Keratinocyte (primary cell): Measurements from ENCODE around the gene KDM1B. TPM values are rescaled to one million over a fixed set of nuclear protein-coding genes. Genes with fewer than 3 reads are reported as not detected.
"Not testable (repeated sequence)": the region's sequence is repeated elsewhere in the genome, so short reads cannot be mapped to it uniquely, and the experiment has no call there.

Experiments
- DNase-seq: peaks from one replicate; pipeline ENCODE4 v3.0.0-alpha.2; 2011; ENCODE audit warnings: low read depth, missing footprints, low spot score
- FAIRE-seq: peaks from 2 replicates; lab custom pipeline; 2011; peaks lifted over from hg19 to GRCh38; lab: Jason Lieb, UNC
- H2AFZ ChIP-seq: 2 replicates; pipeline ENCODE4 v1.6.0; 2012; ENCODE audit warnings: low read length, control low read depth, inconsistent platforms; ENCODE audit not compliant: control insufficient read depth
- H3K27ac ChIP-seq: 2 replicates; pipeline ENCODE4 v1.5.1; 2011; ENCODE audit warnings: low read length; ENCODE audit not compliant: control insufficient read depth, insufficient read depth
- H3K27me3 ChIP-seq: 3 replicates; pipeline ENCODE4 v1.6.0; 2011; ENCODE audit warnings: low read length; ENCODE audit not compliant: control insufficient read depth, insufficient read depth; ENCODE audit errors: extremely low read depth
- H3K36me3 ChIP-seq, 2 experiments: 2 replicates in 1 of 2; 3 replicates in 1 of 2; pipeline ENCODE4 v1.5.1; 2011; ENCODE audit warnings: low read length in 2 of 2, mild to moderate bottlenecking in 1 of 2; ENCODE audit not compliant: control insufficient read depth in 2 of 2, insufficient read depth in 2 of 2; ENCODE audit errors: extremely low read depth in 1 of 2
- H3K4me1 ChIP-seq: 3 replicates; pipeline ENCODE4 v1.5.1; 2011; ENCODE audit warnings: low read length; ENCODE audit not compliant: control insufficient read depth, insufficient read depth; ENCODE audit errors: extremely low read depth
- H3K4me2 ChIP-seq: 3 replicates; pipeline ENCODE4 v1.6.0; 2011; ENCODE audit warnings: low read depth, low read length; ENCODE audit not compliant: control insufficient read depth, insufficient read depth; ENCODE audit errors: extremely low read depth
- H3K4me3 ChIP-seq, 3 experiments: fragments of 200-600 bp in 1 of 3; sonication (generic) in 1 of 3; 2 replicates in 2 of 3; 3 replicates in 1 of 3; pipeline ENCODE4 v1.5.1; 2011 to 2016; ENCODE audit warnings: low read length in 3 of 3, mild to moderate bottlenecking in 3 of 3, control low read depth in 2 of 3, inconsistent platforms in 1 of 3, low read depth in 1 of 3, mixed read lengths in 1 of 3, mixed run types in 1 of 3, moderate library complexity in 1 of 3; ENCODE audit not compliant: control insufficient read depth in 2 of 3, insufficient read depth in 2 of 3; ENCODE audit errors: extremely low read depth in 1 of 3
- H3K79me2 ChIP-seq: 2 replicates; pipeline ENCODE4 v1.6.0; 2012; ENCODE audit warnings: low read length; ENCODE audit not compliant: control insufficient read depth, insufficient read depth
- H3K9ac ChIP-seq: 3 replicates; pipeline ENCODE4 v1.6.0; 2011; ENCODE audit warnings: low read length; ENCODE audit not compliant: control insufficient read depth, insufficient read depth; ENCODE audit errors: extremely low read depth
- H3K9me1 ChIP-seq: 3 replicates; pipeline ENCODE4 v1.6.0; 2011; ENCODE audit warnings: low read length; ENCODE audit not compliant: control insufficient read depth, insufficient read depth; ENCODE audit errors: extremely low read depth
- H3K9me3 ChIP-seq: 2 replicates; pipeline ENCODE4 v1.5.1; 2012; ENCODE audit warnings: low read depth, low read length; ENCODE audit not compliant: control insufficient read depth
- H4K20me1 ChIP-seq: 3 replicates; pipeline ENCODE4 v1.6.0; 2011; ENCODE audit warnings: low read length; ENCODE audit not compliant: control insufficient read depth, insufficient read depth; ENCODE audit errors: extremely low read depth
- dilution Hi-C: fragments of 300-500 bp; cut with MboI; formaldehyde crosslinking; loops from one replicate; pipeline ENCODE4 v1.7.0; 2020; ENCODE audit warnings: low sequenced_read_pairs; ENCODE audit not compliant: extremely low pct_ligation_motif_present
- polyA plus RNA-seq, 5 experiments: library from polyadenylated mRNA; depleted of rRNA in 3 of 5; stranded (reverse) in 3 of 5; stranded (forward) in 1 of 5; unstranded in 1 of 5; fragments of >200 nt; gene quantifications; 1 replicate in 1 of 5; 2 replicates in 3 of 5; 3 replicates in 1 of 5; pipeline versions ENCODE4 v1.2.1 to v1.2.3, GENCODE V29; 2011 to 2012; ENCODE audit warnings: missing spikeins in 2 of 5, low read depth in 1 of 5, low replicate concordance in 1 of 5

KDM1B gene
- polyA plus RNA-seq, 1 donor (not counting 4 experiments of a cell fraction or from before 2014, with no cell fraction given): 32.7 TPM

DNA sequence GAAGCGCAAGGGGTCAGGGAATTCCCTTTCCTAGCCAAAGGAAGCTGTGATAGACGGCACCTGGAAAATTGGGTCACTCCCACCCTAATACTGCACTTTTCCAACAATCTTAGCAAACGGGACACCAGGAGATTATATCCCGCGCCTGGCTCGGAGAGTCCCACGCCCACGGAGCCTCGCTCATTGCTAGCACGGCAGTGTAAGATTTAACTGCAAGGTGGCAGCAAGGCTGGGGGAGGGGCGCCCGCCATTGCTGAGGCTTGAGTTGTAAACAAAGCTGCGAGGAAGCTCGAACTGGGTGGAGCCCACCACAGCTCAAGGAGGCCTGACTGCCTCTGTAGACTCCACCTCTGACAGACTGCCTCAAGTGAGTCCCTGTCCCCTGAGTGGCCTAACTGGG is 73.4 kb downstream of the KDM1B start:
- H2AFZ ChIP-seq, H3K9me1 ChIP-seq, H3K27ac ChIP-seq, H3K27me3 ChIP-seq, H3K4me1 ChIP-seq, H4K20me1 ChIP-seq, H3K4me3 ChIP-seq, H3K9ac ChIP-seq, FAIRE-seq, dilution Hi-C loops, DNase-seq, H3K4me2 ChIP-seq, H3K9me3 ChIP-seq: not testable (repeated sequence)
- H3K36me3 ChIP-seq: peaks cover 4 to 12% of the 10 kb centered on the region in 2 experiments
- H3K79me2 ChIP-seq: peaks cover 18% of the 10 kb centered on the region

DNA sequence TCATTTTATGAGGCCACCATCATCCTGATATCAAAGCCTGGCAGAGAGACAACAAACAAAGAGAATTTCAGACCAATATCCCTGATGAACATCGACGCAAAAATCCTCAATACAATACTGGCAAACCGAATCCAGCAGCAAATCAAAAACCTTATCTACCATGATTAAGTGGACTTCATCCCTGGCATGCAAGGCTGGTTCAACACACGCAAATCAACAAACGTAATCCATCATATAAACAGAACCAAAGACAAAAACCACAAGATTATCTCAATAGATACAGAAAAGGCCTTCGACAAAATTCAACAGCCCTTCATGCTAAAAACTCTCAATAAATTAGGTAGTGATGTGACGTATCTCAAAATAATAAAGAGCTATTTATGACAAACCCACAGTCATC is 76.6 kb downstream of the KDM1B start:
- H3K4me3 ChIP-seq, H3K9me1 ChIP-seq, H3K36me3 ChIP-seq, H3K9ac ChIP-seq, H3K27ac ChIP-seq, H3K27me3 ChIP-seq, H3K9me3 ChIP-seq, FAIRE-seq, H2AFZ ChIP-seq, dilution Hi-C loops, H3K4me2 ChIP-seq, H4K20me1 ChIP-seq, DNase-seq, H3K4me1 ChIP-seq: not testable (repeated sequence)
- H3K79me2 ChIP-seq: peaks cover 27% of the 10 kb centered on the region

DNA sequence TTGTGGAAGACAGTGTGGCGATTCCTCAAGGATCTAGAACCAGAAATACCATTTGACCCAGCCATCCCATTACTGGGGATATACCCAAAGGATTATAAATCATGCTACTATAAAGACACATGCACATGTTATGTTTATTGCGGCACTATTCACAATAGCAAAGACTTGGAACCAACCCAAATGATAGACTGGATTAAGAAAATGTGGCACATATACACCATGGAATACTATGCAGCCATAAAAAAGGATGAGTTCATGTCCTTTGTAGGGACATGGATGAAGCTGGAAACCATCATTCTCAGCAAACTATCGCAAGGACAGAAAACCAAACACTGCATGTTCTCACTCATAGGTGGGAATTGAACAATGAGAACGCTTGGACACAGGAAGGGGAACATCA is 78.5 kb downstream of the KDM1B start:
- dilution Hi-C loops, H3K4me2 ChIP-seq, H3K27me3 ChIP-seq, DNase-seq, FAIRE-seq, H3K4me1 ChIP-seq, H3K4me3 ChIP-seq, H4K20me1 ChIP-seq, H3K36me3 ChIP-seq, H3K9me1 ChIP-seq, H2AFZ ChIP-seq, H3K9me3 ChIP-seq, H3K9ac ChIP-seq, H3K27ac ChIP-seq: not testable (repeated sequence)
- peaks cover 22% of the 10 kb centered on the region for H3K79me2 ChIP-seq
